ENCODE results near the gene BTBD16.

Gene BTBD16

DNA sequence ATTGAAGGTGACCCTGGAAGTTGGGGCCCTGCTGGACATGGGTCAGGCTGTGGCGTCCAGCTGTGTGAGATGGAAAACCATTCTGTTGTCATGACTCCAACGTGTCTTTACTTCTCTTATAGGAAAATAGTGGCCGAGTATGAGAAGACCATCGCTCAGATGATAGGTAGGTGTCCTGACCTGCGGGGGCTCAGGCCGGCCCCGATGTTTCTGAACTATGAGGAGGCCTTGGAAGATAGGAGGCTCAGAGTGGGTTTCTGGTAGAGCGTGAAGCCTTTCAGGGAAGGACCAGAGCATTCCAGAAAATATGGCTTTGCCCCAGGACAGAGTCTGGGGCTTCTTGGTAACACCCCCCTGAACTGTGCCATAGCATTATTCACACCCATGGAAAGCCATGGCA lies 29.3 kb upstream of the BTBD16 start:
- no peak for TF ChIP-seq GATA2 (IDR thresholded peaks at IDR 0.05; ENCODE audit: low read depth, low read length)
- TF ChIP-seq GATA3 (IDR thresholded peaks at IDR 0.05; ENCODE audit: low read depth, low read length), result no peak

DNA sequence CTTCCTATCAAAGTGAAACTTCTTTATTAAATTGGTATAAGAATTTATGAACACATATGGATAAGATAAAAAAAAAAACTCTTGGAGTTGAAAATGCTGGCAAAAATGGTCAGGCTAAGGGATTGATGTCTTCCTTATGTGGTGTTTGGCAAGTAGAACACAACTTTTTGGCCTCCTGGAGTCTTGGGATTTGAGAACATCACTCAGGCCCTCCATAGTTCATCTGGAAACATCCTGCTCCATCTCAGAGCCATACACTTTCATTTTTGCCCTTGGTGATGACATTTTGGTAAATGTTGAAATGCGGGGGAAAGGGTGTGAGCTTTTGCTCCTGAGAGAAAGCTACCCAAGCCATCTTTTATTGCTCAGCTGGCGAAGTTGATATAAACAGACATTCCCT lies 27.5 kb upstream of the BTBD16 start:
- TF ChIP-seq GATA2 (IDR thresholded peaks at IDR 0.05; ENCODE audit: low read depth, low read length), result no peak

DNA sequence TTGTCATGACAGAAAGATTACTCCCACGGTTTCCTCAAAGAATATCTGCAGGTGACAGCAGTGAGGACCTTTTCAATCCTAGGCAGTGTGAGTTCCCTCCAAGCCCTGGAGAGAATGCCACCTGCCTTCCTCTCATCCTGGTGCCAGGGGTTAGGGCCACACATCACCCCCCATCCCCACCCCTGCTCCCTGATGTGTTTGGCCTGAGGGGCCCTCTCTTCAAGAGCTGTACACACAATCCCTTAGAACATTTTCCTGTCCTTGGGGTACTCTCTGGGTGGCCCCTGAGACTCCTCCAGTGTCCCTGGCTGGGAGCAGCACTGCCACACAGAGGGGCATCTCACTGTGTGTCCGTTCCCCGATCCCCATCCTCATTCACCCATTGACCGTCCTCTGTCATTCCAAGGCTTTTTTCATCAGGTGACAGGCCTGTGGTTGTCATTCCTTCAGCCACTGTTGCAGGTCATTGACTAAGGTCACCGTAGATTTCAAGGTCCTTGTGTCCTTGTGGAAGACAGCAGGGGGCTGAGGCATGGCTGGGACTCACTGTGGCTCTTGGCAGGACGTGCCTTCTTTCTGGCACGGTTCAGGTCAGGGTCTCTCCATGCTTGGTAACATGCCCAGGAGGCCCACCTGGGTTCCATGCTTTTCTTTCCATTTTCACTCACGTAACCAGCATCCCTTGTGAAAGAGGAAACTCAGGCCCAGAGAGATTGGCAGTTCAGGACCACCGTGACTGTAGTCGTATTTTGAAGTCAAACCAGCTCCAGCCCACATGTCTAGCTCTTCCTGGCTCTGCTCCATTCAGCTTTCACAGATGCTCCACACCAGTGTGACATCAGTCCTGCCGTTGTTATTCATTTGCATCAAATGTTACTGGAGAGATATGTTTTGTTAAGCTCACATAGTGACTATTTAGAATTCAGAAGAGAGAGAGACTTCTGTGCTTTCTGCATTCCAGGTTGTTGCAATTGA lies 26.8 kb upstream of the BTBD16 start:
- no peak for TF ChIP-seq GATA3 (IDR thresholded peaks at IDR 0.05; ENCODE audit: low read depth, low read length)
- no peak for TF ChIP-seq GATA2 (IDR thresholded peaks at IDR 0.05; ENCODE audit: low read depth, low read length)

DNA sequence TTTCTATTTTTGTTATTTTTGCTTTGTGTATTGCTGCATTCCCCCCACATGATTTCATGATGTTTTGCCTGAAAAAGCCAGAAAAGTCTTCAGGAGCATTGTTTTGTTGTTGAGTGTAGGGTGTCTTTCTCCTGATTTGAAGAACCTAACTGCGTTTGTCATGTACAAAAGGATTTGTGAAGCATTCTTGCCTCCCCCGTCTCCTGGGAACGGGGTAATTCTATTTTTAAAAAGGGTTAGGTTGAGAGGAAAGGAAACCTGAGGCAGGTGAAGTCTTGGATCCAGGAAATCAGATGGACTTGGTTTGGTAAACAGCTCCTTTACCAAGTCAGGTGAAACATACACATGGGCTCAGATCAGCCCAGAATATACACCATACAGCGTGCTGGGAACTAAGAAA lies 26.0 kb upstream of the BTBD16 start:
- TF ChIP-seq GATA3 (IDR thresholded peaks at IDR 0.05; ENCODE audit: low read depth, low read length) (no peak), GATA2 (IDR thresholded peaks at IDR 0.05; ENCODE audit: low read depth, low read length) (no peak)

DNA sequence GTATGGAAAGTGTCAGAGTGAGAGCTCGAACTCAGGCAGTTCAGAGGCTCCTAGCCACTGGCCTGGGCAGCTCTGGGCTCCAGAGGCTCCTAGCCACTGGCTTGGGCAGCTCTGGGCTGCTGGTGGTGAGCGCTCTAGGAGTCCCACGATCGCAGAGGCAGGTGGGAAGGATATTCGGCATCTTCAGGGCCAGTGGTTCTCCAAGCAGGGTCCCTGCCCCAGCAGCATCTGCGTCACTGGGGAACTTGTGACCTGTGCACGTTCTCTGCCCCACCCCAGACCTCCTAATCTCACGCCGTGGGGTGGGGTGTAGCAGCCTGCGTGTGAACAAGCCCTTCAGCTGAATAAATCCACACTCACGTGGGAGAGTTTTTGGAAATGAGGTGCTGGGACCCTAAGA lies 25.2 kb upstream of the BTBD16 start:
- TF ChIP-seq GATA3 (IDR thresholded peaks at IDR 0.05; ENCODE audit: low read depth, low read length) (no peak), GATA2 (IDR thresholded peaks at IDR 0.05; ENCODE audit: low read depth, low read length) (no peak)

DNA sequence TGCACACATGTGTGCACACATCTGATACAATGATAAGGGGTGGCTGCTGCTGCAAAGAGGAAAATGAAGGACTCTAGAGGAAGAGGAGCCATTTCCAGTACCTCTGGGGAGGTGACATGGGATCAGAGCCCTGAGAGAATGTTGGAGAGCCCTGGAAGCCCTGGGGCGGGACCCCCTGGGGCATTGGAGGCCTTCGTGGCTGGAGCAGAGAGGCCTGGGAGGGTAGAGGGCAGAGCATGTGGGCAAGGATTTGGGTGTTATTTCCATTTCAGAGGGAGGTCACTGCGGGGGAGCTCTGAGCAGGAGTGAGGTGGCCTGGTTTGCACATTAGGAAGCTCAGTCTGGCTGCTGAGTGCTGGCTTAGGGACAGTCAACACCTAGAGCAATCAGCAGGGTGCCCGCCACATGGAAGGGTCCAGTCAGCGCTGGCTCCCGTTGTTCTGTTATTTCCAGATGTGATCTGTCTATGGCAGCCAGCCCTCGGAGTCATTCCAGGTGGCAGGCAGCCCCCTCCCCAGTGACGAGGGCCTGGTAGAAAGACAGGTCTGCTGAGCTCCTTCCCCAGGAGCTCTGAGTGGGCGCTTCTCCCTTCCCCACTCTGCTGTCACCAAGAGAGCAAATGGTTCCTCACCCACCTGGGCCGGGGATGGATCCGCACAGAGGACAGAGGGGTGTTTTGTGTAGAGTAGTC lies 24.1 kb upstream of the BTBD16 start:
- no peak for TF ChIP-seq GATA3 (IDR thresholded peaks at IDR 0.05; ENCODE audit: low read depth, low read length)
- TF ChIP-seq GATA2 (IDR thresholded peaks at IDR 0.05; ENCODE audit: low read depth, low read length), result no peak

DNA sequence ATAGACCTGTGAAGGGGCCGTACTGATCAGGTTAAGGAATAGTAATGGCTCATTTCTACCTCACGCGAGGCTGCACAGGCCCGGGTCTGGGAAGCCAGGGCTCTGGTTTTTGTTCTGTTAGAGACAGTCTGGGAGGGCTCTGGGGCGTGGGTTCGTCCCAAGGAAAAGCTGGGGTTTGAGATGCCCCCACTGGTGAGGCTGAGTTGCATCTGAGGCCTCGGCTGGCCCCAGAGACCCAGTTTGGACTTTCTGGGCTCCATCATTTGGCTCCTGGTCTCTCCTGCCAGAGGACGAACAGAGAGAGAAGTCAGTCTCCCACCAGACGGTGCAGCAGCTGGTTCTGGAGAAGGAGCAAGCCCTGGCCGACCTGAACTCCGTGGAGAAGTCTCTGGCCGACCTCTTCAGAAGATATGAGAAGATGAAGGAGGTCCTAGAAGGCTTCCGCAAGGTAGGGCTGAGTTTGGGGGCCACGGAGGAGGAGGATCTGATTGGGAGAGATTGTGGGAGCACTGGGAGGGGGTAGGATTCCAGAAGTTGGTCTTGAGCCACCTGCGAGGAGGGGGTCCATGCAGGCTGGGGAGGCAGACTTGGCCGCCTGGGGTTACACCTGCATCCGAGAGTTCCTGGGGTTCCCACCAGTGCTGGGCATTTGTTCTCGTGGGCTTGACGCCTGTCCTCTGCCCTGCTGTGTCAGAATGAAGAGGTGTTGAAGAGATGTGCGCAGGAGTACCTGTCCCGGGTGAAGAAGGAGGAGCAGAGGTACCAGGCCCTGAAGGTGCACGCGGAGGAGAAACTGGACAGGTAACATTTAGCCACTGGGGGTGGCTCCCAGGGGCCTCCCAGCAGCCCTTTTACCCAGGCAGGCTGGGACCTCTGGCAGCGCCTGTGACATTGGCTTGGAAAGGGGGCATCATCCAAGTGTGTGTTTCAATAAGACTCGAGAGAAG lies 22.5 kb upstream of the BTBD16 start:
- TF ChIP-seq GATA3 (IDR thresholded peaks at IDR 0.05; ENCODE audit: low read depth, low read length), result no peak
- no peak for TF ChIP-seq GATA2 (IDR thresholded peaks at IDR 0.05; ENCODE audit: low read depth, low read length)

DNA sequence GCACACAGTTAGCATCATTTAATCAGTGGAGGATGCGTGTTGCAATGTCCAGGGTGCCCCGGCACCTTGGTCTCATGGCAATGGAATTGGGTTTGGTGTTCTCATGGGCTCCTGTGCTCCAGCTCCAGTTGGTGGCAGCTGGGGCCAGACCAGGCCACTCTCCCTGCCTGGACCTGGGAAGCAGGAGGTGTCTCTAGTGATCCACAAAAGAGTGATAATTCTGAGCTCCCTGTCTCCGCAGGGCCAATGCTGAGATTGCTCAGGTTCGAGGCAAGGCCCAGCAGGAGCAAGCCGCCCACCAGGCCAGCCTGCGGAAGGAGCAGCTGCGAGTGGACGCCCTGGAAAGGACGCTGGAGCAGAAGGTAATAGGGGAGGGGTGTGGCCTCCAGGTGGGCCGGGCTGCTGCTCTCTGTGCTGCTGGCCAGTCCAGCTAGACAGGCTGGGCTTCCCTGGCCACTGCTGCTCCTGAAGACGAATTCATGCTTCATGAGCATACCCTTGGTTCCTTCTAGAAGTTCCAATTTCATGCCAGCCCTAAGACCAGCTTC lies 21.7 kb upstream of the BTBD16 start:
- TF ChIP-seq GATA2 (IDR thresholded peaks at IDR 0.05; ENCODE audit: low read depth, low read length) (no peak), GATA3 (IDR thresholded peaks at IDR 0.05; ENCODE audit: low read depth, low read length) (no peak)

DNA sequence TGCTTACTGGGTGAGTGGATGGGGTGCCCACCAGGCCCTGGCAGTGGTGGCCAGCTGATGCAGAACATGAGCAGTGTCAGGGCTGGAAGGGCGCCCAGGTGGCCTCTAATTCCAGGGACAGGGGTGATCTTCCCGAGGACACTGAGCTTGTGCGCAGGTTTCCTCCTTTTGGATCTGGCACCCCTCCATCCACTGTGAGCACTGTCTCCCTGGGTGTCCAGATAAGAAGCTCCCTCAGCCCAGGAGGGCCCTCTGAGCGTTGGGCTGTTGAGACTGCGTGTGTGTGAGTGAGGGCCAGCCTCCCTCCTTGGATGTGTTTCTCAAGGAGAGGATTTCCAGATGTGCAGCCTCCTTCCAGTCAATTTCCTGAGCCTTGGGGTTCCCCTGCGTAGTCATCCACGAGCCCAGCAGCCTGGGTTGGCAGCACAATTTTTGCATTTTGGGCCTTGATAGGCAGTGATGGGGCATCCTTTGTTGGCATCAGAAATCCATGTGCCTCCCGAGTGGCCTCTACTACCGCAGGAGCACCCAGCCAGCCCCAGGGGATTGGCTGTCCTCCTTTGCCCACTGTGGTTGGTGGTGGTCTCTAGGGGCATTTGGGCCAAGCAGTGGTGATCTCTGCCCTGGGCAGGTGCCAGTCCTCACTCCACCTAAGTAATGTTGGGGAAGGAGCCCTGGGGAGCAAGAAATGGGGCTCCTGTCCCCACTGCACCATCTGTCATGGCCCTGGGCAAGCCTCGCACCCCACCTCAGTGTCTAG lies 20.9 kb upstream of the BTBD16 start:
- TF ChIP-seq GATA3 (IDR thresholded peaks at IDR 0.05; ENCODE audit: low read depth, low read length), result no peak
- no peak for TF ChIP-seq GATA2 (IDR thresholded peaks at IDR 0.05; ENCODE audit: low read depth, low read length)

DNA sequence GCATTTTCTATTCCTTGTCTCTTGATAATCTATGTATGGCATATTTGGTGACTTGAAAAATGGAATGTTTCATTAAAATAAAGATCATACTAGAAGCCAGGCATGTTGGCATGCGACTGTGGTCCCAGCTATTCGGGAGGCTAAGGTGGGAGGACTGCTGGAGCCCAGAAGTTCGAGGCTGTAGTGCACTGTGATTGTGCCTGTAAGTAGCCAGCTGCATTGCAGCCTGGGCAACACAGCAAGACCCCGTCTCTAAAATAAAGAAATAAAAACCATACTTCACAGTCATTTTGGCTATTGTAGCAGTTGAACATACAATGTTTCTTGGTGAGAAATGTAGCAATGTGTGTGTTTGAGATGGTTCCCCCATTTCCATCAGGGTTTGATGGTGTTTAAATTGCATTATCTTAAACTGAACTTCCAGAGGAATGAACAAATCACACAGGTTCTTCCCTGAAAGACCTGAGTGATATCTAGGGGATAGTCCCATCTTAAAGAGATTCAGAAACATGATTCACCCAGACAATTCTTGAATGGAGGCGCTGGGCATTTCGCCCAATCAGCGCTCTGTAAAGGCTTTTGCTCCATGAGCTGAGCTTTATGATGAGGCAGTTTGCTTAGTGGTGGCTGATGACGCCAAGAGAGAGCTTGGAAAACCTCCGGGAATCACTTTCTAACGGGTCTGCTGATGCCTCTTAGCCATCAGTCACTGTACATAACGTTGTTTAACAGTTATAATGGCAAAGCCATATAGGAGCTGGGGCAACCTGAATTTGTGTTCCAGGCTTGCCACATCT lies 19.4 kb upstream of the BTBD16 start:
- TF ChIP-seq GATA2 (IDR thresholded peaks at IDR 0.05; ENCODE audit: low read depth, low read length) (no peak), GATA3 (IDR thresholded peaks at IDR 0.05; ENCODE audit: low read depth, low read length) (no peak)

DNA sequence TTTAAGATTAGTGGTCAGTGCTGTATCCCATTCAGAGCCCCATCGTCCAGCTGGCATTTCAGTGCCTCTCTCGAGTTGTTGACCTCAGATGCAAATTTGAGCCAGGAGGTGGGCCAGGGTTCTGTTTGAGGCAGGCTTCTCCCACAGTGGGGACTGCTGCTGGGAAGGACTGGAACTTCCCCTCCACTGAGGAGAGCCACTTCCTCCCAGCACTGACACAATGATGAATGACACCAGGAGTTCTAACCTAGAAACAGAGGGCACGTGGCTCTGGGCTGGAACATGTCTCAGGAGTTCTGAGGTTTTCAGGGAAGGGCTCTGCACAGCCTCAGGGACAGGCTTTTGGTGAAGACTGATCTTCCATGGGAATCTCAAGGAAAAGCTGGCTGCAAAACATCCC lies 18.3 kb upstream of the BTBD16 start:
- TF ChIP-seq GATA3 (IDR thresholded peaks at IDR 0.05; ENCODE audit: low read depth, low read length) (no peak), GATA2 (IDR thresholded peaks at IDR 0.05; ENCODE audit: low read depth, low read length) (no peak)

DNA sequence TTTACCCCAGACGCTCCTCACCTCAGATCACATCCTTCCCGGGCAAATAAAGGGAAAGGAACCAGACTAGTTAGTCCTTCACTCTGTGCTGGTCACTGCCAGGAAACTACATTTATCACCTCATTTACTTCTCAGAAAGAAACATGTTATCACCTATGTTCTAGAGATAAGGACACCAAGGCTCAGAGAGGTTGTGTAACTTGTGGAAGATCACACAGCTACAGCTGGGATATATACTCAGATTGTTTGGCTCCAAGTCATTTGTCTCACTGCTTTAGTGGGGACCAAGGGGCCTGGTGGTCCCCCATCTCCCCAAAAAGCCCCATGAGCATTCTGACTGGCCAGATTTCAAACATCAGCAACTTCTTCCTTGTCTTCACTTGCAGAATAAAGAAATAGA lies 17.5 kb upstream of the BTBD16 start:
- no peak for TF ChIP-seq GATA2 (IDR thresholded peaks at IDR 0.05; ENCODE audit: low read depth, low read length)
- no peak for TF ChIP-seq GATA3 (IDR thresholded peaks at IDR 0.05; ENCODE audit: low read depth, low read length)

Data from SH-SY5Y (cell line).